Measurements from ENCODE around the gene PTPRA. TPM values are rescaled to one million over a fixed set of nuclear protein-coding genes. Genes with fewer than 3 reads are reported as not detected.

PTPRA gene
- total RNA-seq, 4 donors from 2014 or later, result 49.2 to 80.8 (median 60.4) TPM

DNA sequence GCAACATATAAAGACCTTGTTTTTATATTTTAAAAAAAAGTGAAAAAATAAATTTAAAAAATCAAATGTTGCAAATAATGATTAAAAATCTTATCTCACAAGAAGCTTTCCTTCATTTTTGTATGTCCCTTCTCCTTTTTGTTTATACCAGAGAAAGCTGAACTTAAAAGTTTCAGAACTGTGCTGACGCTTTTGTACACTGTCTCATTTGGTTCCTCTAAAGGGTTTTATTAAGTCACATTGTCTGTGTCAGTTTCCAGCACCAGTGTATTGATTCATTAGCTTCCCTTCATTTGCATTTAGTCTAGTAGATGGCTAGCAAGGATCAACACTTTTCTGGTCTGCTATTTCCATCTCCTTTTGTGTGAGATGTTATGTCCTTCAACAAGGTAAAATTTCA, 39.5 kb upstream of the PTPRA start:
- TF ChIP-seq POLR2AphosphoS5 (IDR thresholded peaks at IDR 0.05), result no peak
- TF ChIP-seq EP300 (IDR thresholded peaks at IDR 0.05), result no peak
- TF ChIP-seq, protein P1, sequence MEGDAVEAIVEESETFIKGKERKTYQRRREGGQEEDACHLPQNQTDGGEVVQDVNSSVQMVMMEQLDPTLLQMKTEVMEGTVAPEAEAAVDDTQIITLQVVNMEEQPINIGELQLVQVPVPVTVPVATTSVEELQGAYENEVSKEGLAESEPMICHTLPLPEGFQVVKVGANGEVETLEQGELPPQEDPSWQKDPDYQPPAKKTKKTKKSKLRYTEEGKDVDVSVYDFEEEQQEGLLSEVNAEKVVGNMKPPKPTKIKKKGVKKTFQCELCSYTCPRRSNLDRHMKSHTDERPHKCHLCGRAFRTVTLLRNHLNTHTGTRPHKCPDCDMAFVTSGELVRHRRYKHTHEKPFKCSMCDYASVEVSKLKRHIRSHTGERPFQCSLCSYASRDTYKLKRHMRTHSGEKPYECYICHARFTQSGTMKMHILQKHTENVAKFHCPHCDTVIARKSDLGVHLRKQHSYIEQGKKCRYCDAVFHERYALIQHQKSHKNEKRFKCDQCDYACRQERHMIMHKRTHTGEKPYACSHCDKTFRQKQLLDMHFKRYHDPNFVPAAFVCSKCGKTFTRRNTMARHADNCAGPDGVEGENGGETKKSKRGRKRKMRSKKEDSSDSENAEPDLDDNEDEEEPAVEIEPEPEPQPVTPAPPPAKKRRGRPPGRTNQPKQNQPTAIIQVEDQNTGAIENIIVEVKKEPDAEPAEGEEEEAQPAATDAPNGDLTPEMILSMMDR (IDR thresholded peaks at IDR 0.05), result no peak
- no peak for TF ChIP-seq POLR2A (IDR thresholded peaks at IDR 0.05; ENCODE audit: low read depth)
- H3K36me3 ChIP-seq, result peaks cover 0 to 27% (median 19%) of the 10 kb centered on the region in 4 donors
- H3K27ac ChIP-seq (replicated peaks in 1 of 4), result no peak overlapping the region
- peaks cover 0 to under 1% (median 0%) of the 10 kb centered on the region in 4 donors for H3K4me1 ChIP-seq
- no peaks in the 10 kb centered on the region for H3K9me3 ChIP-seq
- no peak overlapping the region for H3K4me3 ChIP-seq
- H3K27me3 ChIP-seq, result peaks cover 0 to 11% (median 0%) of the 10 kb centered on the region in 4 donors
- no peak for DNase-seq (ENCODE audit: extremely low spot score)
- intact Hi-C loops (cut with DNase I), result no loop called here
- WGBS, result 77% methylated on average over 1 of the region's 1 CpG

DNA sequence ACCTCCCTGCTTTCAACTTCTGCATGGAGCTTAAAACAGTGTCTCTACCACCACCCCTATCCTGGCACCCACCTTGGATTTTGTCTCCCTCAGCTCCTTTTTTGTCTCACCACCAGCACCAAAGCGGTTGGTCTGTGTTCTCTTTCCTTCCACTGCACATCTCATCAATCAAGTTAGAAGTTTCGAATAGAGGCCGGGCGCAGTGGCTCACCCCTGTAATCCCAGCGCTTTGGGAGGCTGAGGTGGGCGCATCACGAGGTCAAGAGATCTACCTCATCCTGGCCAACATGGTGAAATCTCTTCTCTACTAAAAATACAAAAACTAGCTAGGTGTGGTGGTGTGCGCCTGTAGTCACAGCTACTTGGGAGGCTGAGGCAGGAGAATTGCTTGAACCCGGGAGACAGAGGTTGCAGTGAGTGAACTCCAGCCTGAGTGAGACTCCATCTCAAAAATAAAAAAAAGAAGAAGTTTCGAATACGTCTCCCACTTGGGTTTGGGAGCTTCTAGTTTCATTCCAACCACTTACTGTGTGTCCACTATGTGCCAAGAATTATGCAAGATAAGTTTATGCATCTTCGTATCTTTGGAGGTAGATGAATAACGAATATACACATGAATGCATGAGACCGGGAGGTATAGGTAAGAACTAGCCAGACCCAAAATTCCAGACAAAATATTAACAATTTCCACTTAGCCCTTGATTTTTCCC, 38.7 kb upstream of the PTPRA start:
- Histone ChIP-seq H3K36me3 (peaks cover 0 to 30% (median 19%) of the 10 kb centered on the region in 4 donors), H3K4me3 (no peak overlapping the region), H3K27ac (replicated peaks in 1 of 4) (no peak overlapping the region), H3K9me3 (no peaks in the 10 kb centered on the region), H3K27me3 (peaks cover 0 to 5% (median 0%) of the 10 kb centered on the region in 4 donors), H3K4me1 (peaks cover 0 to 8% (median 5%) of the 10 kb centered on the region in 4 donors)
- no peak for DNase-seq (ENCODE audit: extremely low spot score)
- 93% methylated on average over 14 of the region's 14 CpGs for WGBS
- intact Hi-C loops (cut with DNase I), result no loop called here
- TF ChIP-seq POLR2AphosphoS5 (IDR thresholded peaks at IDR 0.05) (no peak), EP300 (IDR thresholded peaks at IDR 0.05) (no peak), POLR2A (IDR thresholded peaks at IDR 0.05; ENCODE audit: low read depth) (no peak)
- TF ChIP-seq, protein P1 (IDR thresholded peaks at IDR 0.05), result no peak

DNA sequence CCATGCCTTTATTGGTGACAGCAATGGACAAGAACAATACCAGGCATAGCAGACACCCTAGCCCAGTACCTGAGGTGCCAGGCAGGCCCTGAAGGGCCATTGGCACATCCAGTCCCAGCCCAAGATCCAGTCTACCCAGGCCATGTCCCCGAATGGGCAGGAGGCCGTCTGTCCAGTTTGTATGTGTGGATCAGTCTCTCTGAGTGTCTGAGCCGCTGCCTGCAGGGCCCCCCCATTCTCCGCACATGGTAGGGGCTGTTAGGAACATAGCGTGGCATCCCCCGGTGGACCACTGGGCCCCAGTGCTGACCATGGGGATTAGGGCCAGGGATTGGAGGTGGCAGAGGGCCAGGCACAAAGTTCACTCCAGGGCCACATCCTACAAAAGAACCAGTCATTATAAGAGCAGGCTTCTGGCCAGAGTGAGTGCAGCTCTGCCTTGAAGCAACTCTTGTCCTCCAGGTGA, 37.9 kb upstream of the PTPRA start:
- peaks cover 0 to 30% (median 19%) of the 10 kb centered on the region in 4 donors for H3K36me3 ChIP-seq
- intact Hi-C loops (cut with DNase I), result no loop called here
- DNase-seq (ENCODE audit: extremely low spot score), result no peak
- H3K4me3 ChIP-seq, result no peak overlapping the region
- 81% methylated on average over 3 of the region's 6 CpGs for WGBS
- H3K27me3 ChIP-seq, result peaks cover 0 to 2% (median 0%) of the 10 kb centered on the region in 4 donors
- H3K4me1 ChIP-seq, result peaks cover 6 to 16% (median 13%) of the 10 kb centered on the region in 4 donors
- no peak for TF ChIP-seq POLR2AphosphoS5 (IDR thresholded peaks at IDR 0.05)
- TF ChIP-seq, protein P1 (IDR thresholded peaks at IDR 0.05), result no peak
- no peak for TF ChIP-seq EP300 (IDR thresholded peaks at IDR 0.05)
- no peak for TF ChIP-seq POLR2A (IDR thresholded peaks at IDR 0.05; ENCODE audit: low read depth)
- H3K9me3 ChIP-seq, result no peaks in the 10 kb centered on the region
- no peak overlapping the region for H3K27ac ChIP-seq (replicated peaks in 1 of 4)

DNA sequence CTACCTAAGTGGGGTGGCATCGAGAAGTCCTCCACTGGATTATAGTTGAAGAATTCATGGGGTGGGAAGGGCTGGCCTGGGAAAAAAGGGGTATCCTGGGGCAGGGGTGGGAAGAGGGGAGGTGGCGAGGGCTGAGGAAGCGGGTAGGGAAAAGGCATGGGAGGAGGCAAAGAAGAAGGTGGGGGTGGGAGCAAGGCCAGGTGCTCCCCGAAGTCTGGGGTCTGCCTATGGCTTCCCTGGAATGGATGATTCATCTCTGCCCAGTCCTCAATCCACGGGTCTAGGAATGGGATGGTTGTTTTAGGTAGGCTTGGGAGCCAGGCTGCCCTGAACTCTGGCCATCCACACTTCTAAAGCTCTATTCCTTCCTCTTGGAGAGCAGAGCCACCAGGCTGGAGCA, 37.2 kb upstream of the PTPRA start:
- H3K4me1 ChIP-seq, result peaks cover 6 to 16% (median 13%) of the 10 kb centered on the region in 4 donors
- H3K9me3 ChIP-seq, result no peaks in the 10 kb centered on the region
- TF ChIP-seq POLR2AphosphoS5 (IDR thresholded peaks at IDR 0.05), result no peak
- TF ChIP-seq POLR2A (IDR thresholded peaks at IDR 0.05; ENCODE audit: low read depth), result no peak
- no peak for TF ChIP-seq EP300 (IDR thresholded peaks at IDR 0.05)
- TF ChIP-seq, protein P1 (IDR thresholded peaks at IDR 0.05), result no peak
- H3K27me3 ChIP-seq, result no peaks in the 10 kb centered on the region
- WGBS, result 85% methylated on average over 5 of the region's 5 CpGs
- no peak for DNase-seq (ENCODE audit: extremely low spot score)
- no peak overlapping the region for H3K27ac ChIP-seq (replicated peaks in 1 of 4)
- intact Hi-C loops (cut with DNase I), result no loop called here
- H3K4me3 ChIP-seq, result no peak overlapping the region
- H3K36me3 ChIP-seq, result peaks cover 0 to 30% (median 19%) of the 10 kb centered on the region in 4 donors

All from esophagus muscularis mucosa (tissue), 4 donors.